Adrenal gland (tissue), 5 donors: ENCODE results near the gene KCNMB1.

ENCODE experiments used
- CTCF ChIP-seq, 6 experiments: fragments of 450-650 bp in 4 of 6; fragments of 200-600 bp in 2 of 6; sonication (generic) in 1 of 6; IDR thresholded peaks; 1 replicate in 5 of 6; 2 replicates in 1 of 6; pipeline versions ENCODE4 v1.5.1 to v1.8.0; 2016 to 2021; ENCODE audit warnings: antibody characterized with exemption in 6 of 6, mild to moderate bottlenecking in 2 of 6, moderate library complexity in 1 of 6
- POLR2A ChIP-seq, 2 donors: fragments of 450-650 bp; IDR thresholded peaks; one replicate each; pipeline ENCODE4 v1.6.1; 2017; ENCODE audit warnings: antibody characterized with exemption in 2 of 2, mild to moderate bottlenecking in 2 of 2, moderate library complexity in 1 of 2
- donor health status: DM: no; HTN: no; CAD: no.

- TF ChIP-seq CTCF (IDR thresholded peaks at IDR 0.05) (no peak), POLR2A (IDR thresholded peaks at IDR 0.05) (no peak)
Observed at GRCh38 chr5:170377027-170377426, 12.1 kb downstream of the KCNMB1 start.
